ENCODE measurements around the gene FBXO21. TPM values are rescaled to one million over a fixed set of nuclear protein-coding genes. Genes with fewer than 3 reads are reported as not detected.

FBXO21 gene
- total RNA-seq, 1 donor from 2014 or later = 69.3 TPM

- Histone ChIP-seq H3K9me3 (ENCODE audit: low read depth) (no peaks in the 10 kb centered on the region), H3F3A (ENCODE audit: low read depth) (peaks cover 4% of the 10 kb centered on the region), H3K36me3 (no peaks in the 10 kb centered on the region), H3K27ac (no peak overlapping the region), H3K4me1 (peaks cover 2% of the 10 kb centered on the region), H3K9ac (no peak overlapping the region), H3K4me2 (no peak overlapping the region), H3K79me2 (ENCODE audit: low read depth) (no peaks in the 10 kb centered on the region), H2AFZ (replicated peaks) (no peak overlapping the region), H3K27me3 (no peaks in the 10 kb centered on the region), H3K4me3 (no peak overlapping the region), H4K20me1 (ENCODE audit: low read depth) (no peaks in the 10 kb centered on the region)
- DNase-seq (ENCODE audit: low spot score) = no peak
- Mint-ChIP-seq H3K27me3 (ENCODE audit: insufficient read depth, low read depth) (peaks cover 23% of the 10 kb centered on the region), H3K4me3 (no peak overlapping the region), H3K36me3 (no peaks in the 10 kb centered on the region), H3K4me1 (no peaks in the 10 kb centered on the region), H3K9me3 (no peaks in the 10 kb centered on the region), H3K27ac (no peak overlapping the region)
- TF ChIP-seq EZH2 (IDR thresholded peaks at IDR 0.05) (no peak), EZH2phosphoT487 (IDR thresholded peaks at IDR 0.05) (no peak), CTCF (IDR thresholded peaks at IDR 0.05) (no peak)
Observed at GRCh38 chr12:117218149-117218548, 27.9 kb upstream of the FBXO21 start.

- Histone ChIP-seq H3K4me2 (no peak overlapping the region), H3K27me3 (no peaks in the 10 kb centered on the region), H3K4me3 (no peak overlapping the region), H3K79me2 (ENCODE audit: low read depth) (no peaks in the 10 kb centered on the region), H3F3A (ENCODE audit: low read depth) (peaks cover 8% of the 10 kb centered on the region), H2AFZ (replicated peaks) (no peak overlapping the region), H3K36me3 (no peaks in the 10 kb centered on the region), H3K9ac (no peak overlapping the region), H3K9me3 (ENCODE audit: low read depth) (no peaks in the 10 kb centered on the region), H3K27ac (no peak overlapping the region), H3K4me1 (peaks cover 6% of the 10 kb centered on the region), H4K20me1 (ENCODE audit: low read depth) (no peaks in the 10 kb centered on the region)
- Mint-ChIP-seq H3K4me1 (no peaks in the 10 kb centered on the region), H3K36me3 (no peaks in the 10 kb centered on the region), H3K27ac (no peak overlapping the region), H3K4me3 (no peak overlapping the region), H3K27me3 (ENCODE audit: insufficient read depth, low read depth) (peaks cover 27% of the 10 kb centered on the region), H3K9me3 (no peaks in the 10 kb centered on the region)
- TF ChIP-seq CTCF (IDR thresholded peaks at IDR 0.05) = no peak
- no peak for TF ChIP-seq EZH2phosphoT487 (IDR thresholded peaks at IDR 0.05)
- TF ChIP-seq EZH2 (IDR thresholded peaks at IDR 0.05) = no peak
- no peak for DNase-seq (ENCODE audit: low spot score)
Observed at GRCh38 chr12:117216686-117217085, 26.4 kb upstream of the FBXO21 start.

- no peak overlapping the region for H3K4me3 Mint-ChIP-seq
- no peaks in the 10 kb centered on the region for H3K79me2 ChIP-seq (ENCODE audit: low read depth)
- no peak for TF ChIP-seq CTCF (IDR thresholded peaks at IDR 0.05)
- TF ChIP-seq EZH2phosphoT487 (IDR thresholded peaks at IDR 0.05) = no peak
- no peak for TF ChIP-seq EZH2 (IDR thresholded peaks at IDR 0.05)
- no peak overlapping the region for H3K27ac Mint-ChIP-seq
- H3K4me1 ChIP-seq = peaks cover 6% of the 10 kb centered on the region
- H3K9me3 ChIP-seq (ENCODE audit: low read depth) = no peaks in the 10 kb centered on the region
- H2AFZ ChIP-seq (replicated peaks) = no peak overlapping the region
- no peaks in the 10 kb centered on the region for H3K36me3 Mint-ChIP-seq
- peaks cover 26% of the 10 kb centered on the region for H3K27me3 Mint-ChIP-seq (ENCODE audit: insufficient read depth, low read depth)
- H3K27me3 ChIP-seq = no peaks in the 10 kb centered on the region
- H3K4me2 ChIP-seq = no peak overlapping the region
- no peaks in the 10 kb centered on the region for H4K20me1 ChIP-seq (ENCODE audit: low read depth)
- H3K4me3 ChIP-seq = no peak overlapping the region
- no peaks in the 10 kb centered on the region for H3K9me3 Mint-ChIP-seq
- no peak overlapping the region for H3K9ac ChIP-seq
- H3K4me1 Mint-ChIP-seq = no peaks in the 10 kb centered on the region
- DNase-seq (ENCODE audit: low spot score) = no peak
- peaks cover 8% of the 10 kb centered on the region for H3F3A ChIP-seq (ENCODE audit: low read depth)
- no peaks in the 10 kb centered on the region for H3K36me3 ChIP-seq
- no peak overlapping the region for H3K27ac ChIP-seq
Observed at GRCh38 chr12:117214797-117215196, 24.5 kb upstream of the FBXO21 start.

Measured in neural progenitor cell (in vitro differentiated cells).